PC-3 (cell line): ENCODE data around the gene TPX2. TPM values are rescaled to one million over a fixed set of nuclear protein-coding genes. Genes with fewer than 3 reads are reported as not detected.

Experiments
- ATAC-seq: fragments of 200-7000 bp; cut with Tn5 transposase; 2 replicates; pipeline ENCODE4 v1.9.1; 2020; ENCODE audit warnings: mild to moderate bottlenecking, moderate library complexity
- BruUV-seq: library from RNA; stranded (reverse); fragments of 400-500 nt; replicated peaks from 2 replicates; lab custom pipeline; 2021; lab: Mats Ljungman, UMichigan
- CTCF ChIA-PET: fragments of 300-600 bp; sonication (Branson Sonifier 250); formaldehyde crosslinking; loops from one replicate; lab custom pipeline; 2022; ENCODE audit warnings: antibody characterized with exemption; lab: Charles Lee
- POLR2A ChIA-PET: fragments of 300-600 bp; sonication (Branson Sonifier 250); formaldehyde crosslinking; loops from one replicate; lab custom pipeline; 2022; ENCODE audit warnings: antibody characterized with exemption; ENCODE audit not compliant: unreplicated experiment; lab: Charles Lee
- DNase-seq: peaks from one replicate; pipeline ENCODE4 v3.0.0-alpha.2; 2015
- H2AFZ ChIP-seq: fragments of 300-600 bp; sonication (generic); 2 replicates; pipeline ENCODE4 v1.6.0; 2016; ENCODE audit warnings: antibody characterized with exemption, low read length
- H3F3A ChIP-seq: fragments of 300-600 bp; sonication (generic); one replicate; pipeline ENCODE4 v1.6.0; 2017; ENCODE audit warnings: antibody characterized with exemption, low read length, control low read depth, mild to moderate bottlenecking; ENCODE audit not compliant: unreplicated experiment
- H3K27ac ChIP-seq: fragments of 300-600 bp; sonication (generic); 2 replicates; pipeline ENCODE4 v1.5.1; 2016; ENCODE audit warnings: mild to moderate bottlenecking, low read length
- H3K27me3 ChIP-seq: fragments of 300-600 bp; sonication (generic); 2 replicates; pipeline ENCODE4 v1.6.1; 2016; ENCODE audit warnings: low read length, mixed read lengths
- H3K36me3 ChIP-seq: fragments of 300-600 bp; sonication (generic); 2 replicates; pipeline ENCODE4 v1.6.1; 2016; ENCODE audit warnings: low read depth, mixed run types, low read length, mixed read lengths
- H3K4me1 ChIP-seq: fragments of 300-600 bp; sonication (generic); 2 replicates; pipeline ENCODE4 v1.5.1; 2016; ENCODE audit warnings: low read length; ENCODE audit not compliant: insufficient read depth
- H3K4me2 ChIP-seq: fragments of 300-600 bp; sonication (generic); 2 replicates; pipeline ENCODE4 v1.6.0; 2016; ENCODE audit warnings: low read length
- H3K4me3 ChIP-seq: fragments of 300-600 bp; sonication (generic); 2 replicates; pipeline ENCODE4 v1.5.1; 2016; ENCODE audit warnings: mild to moderate bottlenecking, low read length, mixed read lengths
- H3K79me2 ChIP-seq: fragments of 300-600 bp; sonication (generic); 2 replicates; pipeline ENCODE4 v1.6.1; 2017; ENCODE audit warnings: low read length, mixed read lengths
- H3K9ac ChIP-seq: fragments of 300-600 bp; sonication (generic); 2 replicates; pipeline ENCODE4 v1.6.0; 2016; ENCODE audit warnings: mild to moderate bottlenecking, low read length
- H3K9me2 ChIP-seq: fragments of 300-600 bp; sonication (generic); replicated peaks from 2 replicates; pipeline ENCODE4 v1.6.1; 2016; ENCODE audit warnings: mixed run types, low read length, mixed read lengths
- H3K9me3 ChIP-seq: fragments of 300-600 bp; sonication (generic); 2 replicates; pipeline ENCODE4 v1.6.1; 2016; ENCODE audit warnings: low read length, mixed read lengths
- H4K20me1 ChIP-seq: fragments of 300-600 bp; sonication (generic); 2 replicates; pipeline ENCODE4 v1.6.1; 2016; ENCODE audit warnings: low read length, mixed read lengths
- CTCF ChIP-seq: fragments of 300-600 bp; sonication (generic); conservative IDR thresholded peaks from 2 replicates; pipeline ENCODE4 v1.5.1; 2017; ENCODE audit warnings: antibody characterized with exemption, low read depth, mild to moderate bottlenecking, low read length
- EZH2 ChIP-seq: fragments of 300-600 bp; sonication (generic); IDR thresholded peaks from one replicate; pipeline ENCODE4 v1.6.1; 2017; ENCODE audit warnings: antibody characterized with exemption, mild to moderate bottlenecking, low read length; ENCODE audit not compliant: unreplicated experiment
- EZH2phosphoT487 ChIP-seq: fragments of 300-600 bp; sonication (generic); IDR thresholded peaks from 2 replicates; pipeline ENCODE4 v1.6.1; 2018; ENCODE audit warnings: mild to moderate bottlenecking, antibody characterized with exemption, low read length, borderline replicate concordance
- intact Hi-C: fragments of 100-400 bp; cut with micrococcal nuclease; formaldehyde crosslinking; loops from 2 replicates; pipeline ENCODE4 v1.9.0; 2023
- total RNA-seq: library from RNA; depleted of rRNA; stranded (reverse); fragments of >200 nt; gene quantifications from 2 replicates; pipeline ENCODE4 v1.2.3, GENCODE V29; 2014

TPX2 gene
- total RNA-seq, 1 experiment from 2014 or later: 128 TPM

GRCh38 chr20:31835977-31836852, 97.1 kb downstream of the TPX2 start:
- no peak overlapping the region for H3K4me3 ChIP-seq
- peaks cover 17% of the 10 kb centered on the region for H3K4me1 ChIP-seq
- H2AFZ ChIP-seq: no peak overlapping the region
- H4K20me1 ChIP-seq: 0 out of 2 replicates have a peak, but pooled peaks cover 3% of the 10 kb centered on the region
- intact Hi-C loops: loop anchor here (1.0 to 5.0 kb wide), 2 partner anchors 43 to 109 kb away; no protein-coding TSS in a partner anchor
- no peak overlapping the region for H3K9ac ChIP-seq
- TF ChIP-seq EZH2phosphoT487: no peak
- TF ChIP-seq CTCF: no peak
- TF ChIP-seq EZH2: no peak
- H3K27me3 ChIP-seq: no peaks in the 10 kb centered on the region
- no peaks in the 10 kb centered on the region for H3K36me3 ChIP-seq
- H3F3A ChIP-seq: no peaks in the 10 kb centered on the region
- CTCF ChIA-PET: no interaction called here
- H3K27ac ChIP-seq: no peak overlapping the region
- H3K9me2 ChIP-seq: no peaks in the 10 kb centered on the region
- no TSS peak for BruUV-seq
- POLR2A ChIA-PET: interaction anchor here (0.5 kb wide), 1 partner anchor 44 kb away, joined by 8 read pairs; no protein-coding TSS in a partner anchor
- H3K9me3 ChIP-seq: no peaks in the 10 kb centered on the region
- H3K4me2 ChIP-seq: peak overlapping the region; percentile 44
- H3K79me2 ChIP-seq: no peaks in the 10 kb centered on the region
- peak; percentile 94 for DNase-seq
- ATAC-seq: peak; percentile 94

- 0 out of 2 replicates have a peak, but pooled peaks cover 3% of the 10 kb centered on the region for H4K20me1 ChIP-seq
- no peak overlapping the region for H3K4me2 ChIP-seq
- no peaks in the 10 kb centered on the region for H3F3A ChIP-seq
- intact Hi-C loops: loop anchor here (1.0 to 5.0 kb wide), 2 partner anchors 42 to 110 kb away; no protein-coding TSS in a partner anchor
- ATAC-seq (no peak), DNase-seq (no peak)
- no peak overlapping the region for H3K4me3 ChIP-seq
- H3K9me2 ChIP-seq: no peaks in the 10 kb centered on the region
- TF ChIP-seq CTCF (no peak), EZH2phosphoT487 (no peak), EZH2 (no peak)
- H2AFZ ChIP-seq: no peak overlapping the region
- ChIA-PET CTCF (no interaction called here), POLR2A (interaction anchor here (0.6 kb wide), 1 partner anchor 29 kb away, joined by 3 read pairs; no protein-coding TSS in a partner anchor)
- no peaks in the 10 kb centered on the region for H3K36me3 ChIP-seq
- H3K9me3 ChIP-seq: no peaks in the 10 kb centered on the region
- H3K79me2 ChIP-seq: no peaks in the 10 kb centered on the region
- H3K9ac ChIP-seq: no peak overlapping the region
- peaks cover 25% of the 10 kb centered on the region for H3K4me1 ChIP-seq
- H3K27ac ChIP-seq: no peak overlapping the region
- no peaks in the 10 kb centered on the region for H3K27me3 ChIP-seq
- no TSS peak for BruUV-seq
Observed at GRCh38 chr20:31836853-31837608, 97.9 kb downstream of the TPX2 start.
